Fibroblast of mammary gland (primary cell): ENCODE results near the gene CHMP4A.

Source experiments
- DNase-seq: peaks from one replicate; pipeline ENCODE4 v3.0.0-alpha.2; 2010; ENCODE audit warnings: low read depth
- H3K4me3 ChIP-seq: 2 replicates; pipeline ENCODE4 v1.5.1; 2011; ENCODE audit warnings: low read depth, mild to moderate bottlenecking, low read length, moderate library complexity; ENCODE audit not compliant: control insufficient read depth
- TF ChIP-seq, protein P1 (sequence below): conservative IDR thresholded peaks from 2 replicates; pipeline ENCODE4 v1.5.1; 2011; ENCODE audit warnings: low read depth, low read length, inconsistent platforms; ENCODE audit not compliant: control insufficient read depth, insufficient read depth

Gene CHMP4A

DNA sequence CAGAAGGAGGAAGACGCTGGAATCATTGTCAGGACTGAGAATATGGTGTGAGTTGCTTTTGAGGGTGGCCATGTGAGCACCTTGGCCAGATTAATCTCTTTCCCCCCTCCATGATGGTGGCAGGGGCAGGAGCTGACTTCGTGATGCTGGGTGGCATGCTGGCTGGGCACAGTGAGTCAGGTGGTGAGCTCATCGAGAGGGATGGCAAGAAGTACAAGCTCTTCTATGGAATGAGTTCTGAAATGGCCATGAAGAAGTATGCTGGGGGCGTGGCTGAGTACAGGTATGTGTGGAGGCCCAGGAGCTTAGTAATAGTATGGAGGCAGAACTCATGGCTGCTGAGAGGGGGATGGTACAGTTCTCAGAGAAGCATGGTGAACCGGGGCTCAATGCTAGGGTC lies 24.8 kb upstream of the CHMP4A start:
- no peak for DNase-seq
- TF ChIP-seq, protein P1, sequence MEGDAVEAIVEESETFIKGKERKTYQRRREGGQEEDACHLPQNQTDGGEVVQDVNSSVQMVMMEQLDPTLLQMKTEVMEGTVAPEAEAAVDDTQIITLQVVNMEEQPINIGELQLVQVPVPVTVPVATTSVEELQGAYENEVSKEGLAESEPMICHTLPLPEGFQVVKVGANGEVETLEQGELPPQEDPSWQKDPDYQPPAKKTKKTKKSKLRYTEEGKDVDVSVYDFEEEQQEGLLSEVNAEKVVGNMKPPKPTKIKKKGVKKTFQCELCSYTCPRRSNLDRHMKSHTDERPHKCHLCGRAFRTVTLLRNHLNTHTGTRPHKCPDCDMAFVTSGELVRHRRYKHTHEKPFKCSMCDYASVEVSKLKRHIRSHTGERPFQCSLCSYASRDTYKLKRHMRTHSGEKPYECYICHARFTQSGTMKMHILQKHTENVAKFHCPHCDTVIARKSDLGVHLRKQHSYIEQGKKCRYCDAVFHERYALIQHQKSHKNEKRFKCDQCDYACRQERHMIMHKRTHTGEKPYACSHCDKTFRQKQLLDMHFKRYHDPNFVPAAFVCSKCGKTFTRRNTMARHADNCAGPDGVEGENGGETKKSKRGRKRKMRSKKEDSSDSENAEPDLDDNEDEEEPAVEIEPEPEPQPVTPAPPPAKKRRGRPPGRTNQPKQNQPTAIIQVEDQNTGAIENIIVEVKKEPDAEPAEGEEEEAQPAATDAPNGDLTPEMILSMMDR = no peak
- no peak overlapping the region for H3K4me3 ChIP-seq

DNA sequence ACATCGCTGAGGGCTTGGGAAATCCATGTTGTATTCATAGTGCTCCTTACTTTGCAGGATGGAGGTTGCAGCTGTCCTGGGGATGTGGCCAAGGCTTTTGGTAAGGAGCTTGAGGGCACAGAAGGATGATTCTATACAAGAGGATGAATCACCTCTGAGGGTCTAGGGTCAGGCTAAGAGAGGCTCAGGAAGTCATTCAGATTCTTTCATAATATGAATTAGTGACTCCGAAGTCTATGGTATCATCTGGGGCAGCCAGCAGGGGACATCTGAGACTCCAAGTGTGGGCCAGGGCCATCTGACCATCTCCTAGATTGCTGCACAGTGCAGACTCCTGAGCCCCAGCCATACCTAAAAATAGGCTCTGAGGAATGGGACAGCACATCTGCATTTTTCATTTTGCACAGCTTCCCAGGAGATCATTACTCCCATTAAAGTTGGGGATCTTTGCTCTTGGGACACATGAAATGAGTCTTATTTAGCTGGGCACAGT lies 24.2 kb upstream of the CHMP4A start:
- DNase-seq = peak; percentile 31
- TF ChIP-seq, protein P1 = no peak
- no peak overlapping the region for H3K4me3 ChIP-seq

DNA sequence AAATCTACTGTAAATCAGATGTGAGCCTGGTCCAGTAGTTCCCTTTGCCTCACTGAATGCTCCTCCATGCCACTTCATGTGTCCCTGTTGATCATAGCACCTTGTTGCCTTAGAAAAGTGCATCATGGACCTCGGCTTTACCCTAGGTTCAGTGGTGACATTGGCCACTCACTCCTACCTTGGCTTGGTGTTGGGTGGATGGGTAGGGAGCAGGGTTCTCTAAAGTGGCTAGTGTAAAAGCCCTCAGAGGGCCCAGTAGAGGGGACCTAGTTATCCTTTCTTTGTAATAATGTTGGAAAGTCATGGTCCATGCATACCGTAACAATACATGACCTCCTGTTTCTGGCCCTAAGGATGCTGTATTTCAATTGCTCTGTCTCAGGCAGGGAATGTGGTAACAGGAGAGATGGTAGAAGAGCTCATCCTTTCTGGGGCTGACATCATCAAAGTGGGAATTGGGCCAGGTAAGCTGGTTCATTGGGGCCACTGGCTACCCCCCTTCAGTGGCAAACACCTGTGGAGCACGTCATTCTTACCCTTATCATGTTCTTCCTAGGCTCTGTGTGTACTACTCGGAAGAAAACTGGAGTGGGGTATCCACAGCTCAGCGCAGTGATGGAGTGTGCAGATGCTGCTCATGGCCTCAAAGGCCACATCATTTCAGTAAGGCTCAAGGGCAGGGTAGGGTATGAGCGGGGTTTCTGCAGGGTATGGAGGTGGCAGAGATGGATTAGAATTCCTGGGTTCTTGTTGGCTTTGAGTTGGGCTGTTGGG lies 23.6 kb upstream of the CHMP4A start:
- TF ChIP-seq, protein P1 = no peak
- no peak overlapping the region for H3K4me3 ChIP-seq
- no peak for DNase-seq

DNA sequence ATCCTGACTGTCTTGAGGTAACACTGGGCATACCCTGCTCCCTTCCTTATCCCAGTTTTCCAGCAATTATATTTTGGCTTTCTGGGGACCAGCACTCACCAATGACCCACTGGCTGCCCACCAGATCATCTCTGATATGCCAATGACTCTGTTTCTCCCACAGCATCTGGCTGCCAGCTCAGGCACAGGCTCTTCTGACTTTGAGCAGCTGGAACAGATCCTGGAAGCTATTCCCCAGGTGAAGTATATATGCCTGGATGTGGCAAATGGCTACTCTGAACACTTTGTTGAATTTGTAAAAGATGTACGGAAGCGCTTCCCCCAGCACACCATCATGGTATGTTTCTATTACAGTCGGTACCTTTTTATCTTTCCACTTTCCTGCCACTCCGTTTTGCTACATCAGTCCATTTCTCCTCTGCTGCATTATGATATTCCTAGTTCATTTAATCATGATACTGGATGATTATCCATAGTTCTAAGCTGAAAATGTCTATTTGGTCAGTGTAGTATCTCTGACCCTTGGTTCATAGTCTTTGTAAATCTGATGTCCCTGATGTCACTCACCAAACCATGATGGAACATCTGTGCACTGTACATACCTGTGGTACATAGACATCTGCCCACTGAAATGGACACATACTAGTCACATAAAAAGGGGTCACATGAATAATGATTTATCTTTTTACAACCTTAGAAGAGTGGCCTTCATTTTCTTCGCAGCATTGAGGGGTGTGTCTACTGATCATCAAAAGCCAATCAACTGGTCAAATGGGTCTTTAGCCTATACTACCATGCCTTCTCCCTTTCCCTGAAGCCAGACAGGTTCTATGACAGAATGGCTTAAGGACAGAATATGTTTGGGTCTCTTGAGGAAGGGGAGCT lies 22.8 kb upstream of the CHMP4A start:
- no peak for DNase-seq
- TF ChIP-seq, protein P1 = no peak
- no peak overlapping the region for H3K4me3 ChIP-seq

DNA sequence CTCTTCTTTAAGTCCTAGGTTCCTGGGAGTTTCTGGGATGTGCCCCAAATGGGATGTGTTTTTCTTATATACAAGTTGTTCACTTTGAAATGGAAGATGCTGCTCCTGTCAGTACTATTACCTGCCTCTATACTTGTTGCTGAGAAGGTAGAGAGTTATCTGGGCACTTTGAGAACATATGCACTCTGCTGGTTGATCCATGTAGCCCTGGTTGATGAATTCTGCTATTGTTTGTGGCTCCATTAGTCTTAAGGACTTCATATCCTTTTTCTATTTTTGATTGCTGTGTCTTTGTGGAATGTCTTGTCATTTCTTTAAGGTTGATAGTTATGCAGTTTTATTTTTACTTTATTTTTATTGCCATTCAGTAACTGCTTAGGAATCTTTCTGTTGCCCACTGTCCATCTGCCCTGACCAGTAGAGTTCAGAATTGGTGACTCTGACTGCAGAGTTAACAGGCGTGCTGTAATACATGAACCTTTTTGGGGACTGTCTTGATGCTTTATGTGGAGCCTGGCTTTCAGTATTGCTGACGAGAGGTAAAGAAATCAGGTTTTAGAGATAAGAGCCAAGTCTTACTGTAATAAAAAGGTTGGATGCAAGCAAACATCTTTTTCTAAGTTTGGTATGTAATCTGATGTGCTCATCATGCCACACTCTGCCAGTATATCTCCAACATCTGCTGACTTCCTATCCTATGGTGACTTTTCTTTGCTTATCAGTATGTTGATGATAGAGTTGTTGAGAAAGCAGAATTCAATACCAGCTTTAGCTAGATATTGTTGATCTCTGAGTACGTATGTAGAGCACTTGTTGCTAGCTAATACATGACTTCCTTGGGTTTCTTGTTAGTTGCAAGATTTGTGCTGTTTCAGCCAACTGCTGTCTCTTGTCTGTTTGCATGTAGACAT lies 21.1 kb upstream of the CHMP4A start:
- TF ChIP-seq, protein P1 = no peak
- H3K4me3 ChIP-seq = no peak overlapping the region
- no peak for DNase-seq

DNA sequence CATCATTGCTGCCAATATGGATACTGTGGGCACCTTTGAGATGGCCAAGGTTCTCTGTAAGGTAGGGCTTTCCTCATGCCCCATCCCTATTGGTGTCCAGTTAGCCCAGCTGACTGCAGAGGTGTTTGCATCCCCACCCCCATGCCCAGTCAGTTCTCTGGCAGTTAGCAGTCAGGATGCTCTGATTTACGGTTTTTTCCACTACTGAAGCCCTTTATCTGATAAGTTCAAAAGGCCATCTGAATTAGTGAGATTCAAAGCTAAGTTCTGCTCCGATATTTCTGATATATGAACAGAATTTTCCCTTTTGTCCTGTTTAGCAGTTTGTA lies 20.2 kb upstream of the CHMP4A start:
- DNase-seq = no peak
- TF ChIP-seq, protein P1 = no peak
- peak overlapping the region; percentile 92 for H3K4me3 ChIP-seq
